ENCODE data around the gene PTH1R.

The PTH1R gene

DNA sequence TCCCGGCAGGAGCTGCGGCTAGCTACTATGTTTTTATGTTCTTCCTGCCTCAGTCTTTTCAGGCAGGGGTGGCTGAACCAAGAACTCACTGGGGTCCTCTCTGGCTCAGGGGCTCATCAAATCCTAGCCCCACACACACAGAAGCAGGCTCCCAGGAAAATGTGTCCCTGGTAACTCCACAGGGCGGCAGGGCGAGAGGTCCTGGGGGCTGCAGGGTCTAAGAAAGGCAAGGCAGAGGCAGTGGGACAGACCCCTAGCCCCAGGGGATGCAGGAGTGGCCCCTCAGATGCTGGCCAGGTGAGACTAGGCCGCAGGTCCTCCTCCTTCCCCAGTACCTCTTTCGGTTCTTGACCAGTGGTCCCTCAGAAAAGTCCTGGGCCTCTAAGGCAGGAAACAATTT is 48.9 kb downstream of the PTH1R start:
- H3K4me3 ChIP-seq (ENCODE audit: low read depth, low read length) = no peak overlapping the region
- no peak for DNase-seq (ENCODE audit: low read depth)
- TF ChIP-seq, protein P1, sequence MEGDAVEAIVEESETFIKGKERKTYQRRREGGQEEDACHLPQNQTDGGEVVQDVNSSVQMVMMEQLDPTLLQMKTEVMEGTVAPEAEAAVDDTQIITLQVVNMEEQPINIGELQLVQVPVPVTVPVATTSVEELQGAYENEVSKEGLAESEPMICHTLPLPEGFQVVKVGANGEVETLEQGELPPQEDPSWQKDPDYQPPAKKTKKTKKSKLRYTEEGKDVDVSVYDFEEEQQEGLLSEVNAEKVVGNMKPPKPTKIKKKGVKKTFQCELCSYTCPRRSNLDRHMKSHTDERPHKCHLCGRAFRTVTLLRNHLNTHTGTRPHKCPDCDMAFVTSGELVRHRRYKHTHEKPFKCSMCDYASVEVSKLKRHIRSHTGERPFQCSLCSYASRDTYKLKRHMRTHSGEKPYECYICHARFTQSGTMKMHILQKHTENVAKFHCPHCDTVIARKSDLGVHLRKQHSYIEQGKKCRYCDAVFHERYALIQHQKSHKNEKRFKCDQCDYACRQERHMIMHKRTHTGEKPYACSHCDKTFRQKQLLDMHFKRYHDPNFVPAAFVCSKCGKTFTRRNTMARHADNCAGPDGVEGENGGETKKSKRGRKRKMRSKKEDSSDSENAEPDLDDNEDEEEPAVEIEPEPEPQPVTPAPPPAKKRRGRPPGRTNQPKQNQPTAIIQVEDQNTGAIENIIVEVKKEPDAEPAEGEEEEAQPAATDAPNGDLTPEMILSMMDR (IDR thresholded peaks at IDR 0.05; ENCODE audit: low read depth, low read length, missing control alignments) = no peak
- in situ Hi-C loops (cut with HindIII; ENCODE audit: low sequenced_read_pairs) = no loop called here

DNA sequence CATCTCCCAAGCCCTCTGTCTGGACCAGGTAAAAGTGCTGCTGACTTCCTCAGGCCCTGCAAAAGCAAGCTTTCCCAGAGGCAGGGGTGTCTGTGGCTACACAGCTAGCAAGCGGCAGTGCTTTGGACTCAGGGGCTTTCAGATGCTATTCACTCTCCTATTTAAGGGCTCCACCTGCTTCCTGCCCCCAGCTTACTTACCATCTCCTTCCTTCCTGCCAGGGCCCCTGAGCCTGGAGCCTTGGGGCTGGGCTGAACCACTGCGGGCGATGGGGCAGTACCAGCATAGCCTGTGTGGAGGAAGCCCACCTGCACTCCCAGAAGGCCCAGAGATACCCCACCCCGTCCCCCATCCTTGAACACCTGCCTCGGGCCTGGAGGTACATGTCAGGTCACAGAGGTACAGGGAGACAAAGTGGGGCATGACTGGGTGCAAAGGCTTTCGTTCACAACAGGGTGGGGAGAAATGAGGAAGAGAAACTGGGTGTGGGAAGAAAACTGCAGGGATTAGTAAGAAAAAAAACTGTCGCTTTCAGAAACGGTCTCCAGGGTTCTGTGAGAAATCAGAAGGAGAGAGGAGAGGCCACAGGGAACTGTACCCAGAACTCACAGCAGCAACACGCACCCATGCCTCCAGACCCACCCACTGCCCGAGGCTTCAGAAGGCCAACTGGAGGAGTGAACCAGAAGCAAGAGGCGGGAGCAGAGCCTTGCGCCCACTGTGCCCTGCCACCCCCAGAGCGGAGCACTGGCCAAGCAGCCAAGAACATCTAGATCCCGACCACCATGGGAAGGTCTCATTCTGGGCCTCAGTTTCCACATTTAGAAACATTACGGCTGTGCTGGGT is 49.6 kb downstream of the PTH1R start:
- no peak overlapping the region for H3K4me3 ChIP-seq (ENCODE audit: low read depth, low read length)
- in situ Hi-C loops (cut with HindIII; ENCODE audit: low sequenced_read_pairs) = no loop called here
- TF ChIP-seq, protein P1 (IDR thresholded peaks at IDR 0.05; ENCODE audit: low read depth, low read length, missing control alignments) = no peak
- DNase-seq (ENCODE audit: low read depth) = no peak

DNA sequence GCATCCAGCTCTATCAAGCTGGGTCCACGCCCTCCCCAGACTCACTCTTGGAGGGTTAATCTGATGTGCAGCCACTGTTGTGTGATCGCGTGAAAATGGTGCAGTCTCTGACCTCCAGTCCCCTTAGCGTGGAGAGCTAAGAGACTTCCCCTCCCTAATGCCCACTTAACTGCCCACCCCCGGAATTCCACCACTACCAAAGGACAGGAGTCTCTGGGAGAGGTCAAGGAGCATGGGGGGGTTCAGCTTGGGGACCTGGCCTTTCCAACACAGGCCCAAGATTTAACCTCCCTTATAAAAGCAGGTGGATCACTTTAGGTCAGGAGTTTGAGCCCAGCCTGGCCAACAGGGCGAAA is 50.2 kb downstream of the PTH1R start:
- TF ChIP-seq, protein P1 (IDR thresholded peaks at IDR 0.05; ENCODE audit: low read depth, low read length, missing control alignments) = no peak
- in situ Hi-C loops (cut with HindIII; ENCODE audit: low sequenced_read_pairs) = no loop called here
- no peak overlapping the region for H3K4me3 ChIP-seq (ENCODE audit: low read depth, low read length)
- no peak for DNase-seq (ENCODE audit: low read depth)

DNA sequence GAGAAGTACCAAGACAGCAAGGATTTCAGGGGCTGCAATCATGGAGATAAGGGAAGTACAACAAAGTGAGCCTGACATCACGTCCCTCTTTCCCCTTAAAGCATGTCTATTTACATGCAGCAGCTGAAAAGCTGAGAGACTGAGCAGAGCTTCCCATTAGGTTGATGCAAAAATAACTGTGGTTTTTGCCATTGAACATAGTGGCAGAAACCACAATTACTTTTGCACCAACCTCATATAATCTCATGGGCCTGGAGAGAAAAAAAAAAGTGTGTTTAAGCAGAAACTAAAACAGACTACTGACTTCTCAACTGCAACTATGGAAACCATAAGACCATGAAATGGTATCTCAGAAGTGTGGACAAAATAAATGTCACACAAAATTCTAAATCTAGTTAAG is 50.8 kb downstream of the PTH1R start:
- DNase-seq (ENCODE audit: low read depth) = no peak
- TF ChIP-seq, protein P1 (IDR thresholded peaks at IDR 0.05; ENCODE audit: low read depth, low read length, missing control alignments) = no peak
- in situ Hi-C loops (cut with HindIII; ENCODE audit: low sequenced_read_pairs) = no loop called here
- no peak overlapping the region for H3K4me3 ChIP-seq (ENCODE audit: low read depth, low read length)

DNA sequence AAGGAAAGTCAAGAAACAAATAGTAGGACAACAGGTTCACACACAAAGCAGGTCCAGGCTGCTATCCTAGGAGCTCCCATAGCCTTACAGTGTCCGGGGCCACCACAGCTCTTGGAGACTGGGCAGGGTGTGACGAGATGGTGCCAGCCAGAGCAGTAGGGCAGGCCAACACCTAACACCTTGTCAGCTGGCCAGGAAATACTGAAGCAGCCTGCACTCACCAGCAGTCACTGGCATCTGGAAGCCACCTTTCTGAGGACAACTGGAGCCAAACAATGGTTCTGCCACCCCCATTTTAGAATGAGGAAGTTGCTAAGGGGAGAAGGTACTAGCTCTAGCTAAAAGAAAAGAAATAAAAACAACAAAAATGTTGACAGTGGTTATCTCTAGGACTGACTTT is 51.8 kb downstream of the PTH1R start:
- DNase-seq (ENCODE audit: low read depth) = no peak
- TF ChIP-seq, protein P1 (IDR thresholded peaks at IDR 0.05; ENCODE audit: low read depth, low read length, missing control alignments) = no peak
- in situ Hi-C loops (cut with HindIII; ENCODE audit: low sequenced_read_pairs) = no loop called here
- H3K4me3 ChIP-seq (ENCODE audit: low read depth, low read length) = no peak overlapping the region

DNA sequence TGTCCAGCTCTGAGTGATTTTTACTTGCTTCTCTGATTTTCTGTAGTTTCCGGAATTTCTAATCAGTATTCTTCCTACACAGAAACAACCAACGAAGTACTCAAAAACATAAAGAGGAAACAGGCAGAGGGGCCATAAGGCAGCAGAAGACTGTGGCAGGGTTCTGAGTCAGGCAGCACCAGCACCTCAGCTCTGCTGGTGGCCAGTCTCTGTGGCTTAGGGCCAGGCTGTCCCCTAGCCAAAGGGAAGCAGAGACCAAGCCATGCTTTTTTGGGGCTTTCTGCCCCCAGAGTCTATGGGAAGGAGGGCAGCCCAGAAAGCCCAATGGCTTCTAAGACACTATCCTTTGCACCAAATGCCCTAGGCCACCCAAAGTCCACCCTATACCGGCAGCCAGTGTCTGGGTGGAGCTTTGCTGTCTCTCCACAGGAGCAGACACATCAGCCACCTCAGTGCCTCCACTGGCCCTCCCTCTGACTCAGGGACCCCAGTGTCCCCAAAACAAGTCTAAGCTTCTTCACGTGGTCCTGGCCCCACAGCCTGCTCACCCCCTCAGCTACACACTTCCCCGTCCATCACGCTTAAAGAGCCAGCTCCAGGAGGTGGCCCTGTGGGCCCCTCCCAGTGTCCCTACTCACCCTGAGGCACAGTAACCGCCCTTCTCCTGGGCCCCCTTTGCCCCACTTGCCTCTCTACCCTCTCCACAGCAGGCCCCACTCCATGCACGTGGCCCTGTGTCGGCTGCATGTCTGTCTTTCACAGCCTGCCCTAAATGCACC is 52.8 kb downstream of the PTH1R start:
- no peak overlapping the region for H3K4me3 ChIP-seq (ENCODE audit: low read depth, low read length)
- DNase-seq (ENCODE audit: low read depth) = no peak
- TF ChIP-seq, protein P1 (IDR thresholded peaks at IDR 0.05; ENCODE audit: low read depth, low read length, missing control alignments) = no peak
- in situ Hi-C loops (cut with HindIII; ENCODE audit: low sequenced_read_pairs) = no loop called here
